SIG-M5 treated with dmso at 0.1 percent for 504 hours (cell line): ENCODE data around the gene ANKRD61.
"Not testable (repeated sequence)": the region's sequence is repeated elsewhere in the genome, so short reads cannot be mapped to it uniquely, and the experiment has no call there.

Source experiments
- DNase-seq: peaks from one replicate; lab custom pipeline; 2025; ENCODE audit not compliant: unreplicated experiment; lab: John Stamatoyannopoulos, UW

Gene ANKRD61

GRCh38 chr7:6030988-6031387 lies at the start of gene ANKRD61:
Gene ANKRD61, plus strand, starts transcription at chr7:6031376. Its CDS starts 0 bp downstream, at chr7:6031376.
- DNase-seq = no peak

- not testable (repeated sequence) for DNase-seq
These were observed 44.1 kb upstream of the ANKRD61 start for GRCh38 chr7:5987061-5987460.

- peak; percentile 61 for DNase-seq
These were observed 33.9 kb upstream of the ANKRD61 start for GRCh38 chr7:5997210-5997808.

GRCh38 chr7:6007386-6007785 lies 23.8 kb upstream of the ANKRD61 start:
- no peak for DNase-seq

- DNase-seq = not testable (repeated sequence)
These were observed 23.2 kb upstream of the ANKRD61 start for GRCh38 chr7:6007835-6008590.

- peak; percentile 96 for DNase-seq
These were observed 22.2 kb upstream of the ANKRD61 start, which contains the start of the genes AIMP2 and PMS2 for GRCh38 chr7:6008668-6009611. Gene AIMP2, plus strand, starts transcription at chr7:6009272. Its CDS starts 92 bp downstream, at chr7:6009364. Gene PMS2, minus strand, starts transcription at chr7:6009049. Its CDS starts 30 bp downstream, at chr7:6009019.

GRCh38 chr7:6010370-6010769 lies 20.8 kb upstream of the ANKRD61 start:
- DNase-seq = not testable (repeated sequence)

GRCh38 chr7:6011541-6011940 lies 19.6 kb upstream of the ANKRD61 start:
- DNase-seq = no peak

- DNase-seq = peak; percentile 28
These were observed 18.6 kb upstream of the ANKRD61 start for GRCh38 chr7:6012355-6013104.

- no peak for DNase-seq
These were observed 15.1 kb upstream of the ANKRD61 start for GRCh38 chr7:6015917-6016652.

GRCh38 chr7:6016653-6016966 lies 14.6 kb upstream of the ANKRD61 start:
- DNase-seq = no peak

GRCh38 chr7:6020371-6021286 lies 10.5 kb upstream of the ANKRD61 start:
- no peak for DNase-seq

- DNase-seq = no peak
These were observed 8.5 kb upstream of the ANKRD61 start for GRCh38 chr7:6022707-6023106.

- DNase-seq = no peak
These were observed 7.2 kb upstream of the ANKRD61 start for GRCh38 chr7:6023974-6024435.

- DNase-seq = peak; percentile 59
These were observed 5.0 kb upstream of the ANKRD61 start for GRCh38 chr7:6026011-6026819.

GRCh38 chr7:6026820-6027311 lies 4.3 kb upstream of the ANKRD61 start:
- peak; percentile 75 for DNase-seq

GRCh38 chr7:6027806-6028365 lies 3.3 kb upstream of the ANKRD61 start:
- DNase-seq = no peak

GRCh38 chr7:6028563-6028962 lies 2.6 kb upstream of the ANKRD61 start:
- DNase-seq = no peak
